ENCODE data around the gene PIMREG. TPM values are rescaled to one million over a fixed set of nuclear protein-coding genes. Genes with fewer than 3 reads are reported as not detected.
"Not testable (repeated sequence)": the region's sequence is repeated elsewhere in the genome, so short reads cannot be mapped to it uniquely, and the experiment has no call there.

PIMREG gene
- total and polyA plus RNA-seq, 2 experiments from 2014 or later, result 3.9 to 11.8 TPM

DNA sequence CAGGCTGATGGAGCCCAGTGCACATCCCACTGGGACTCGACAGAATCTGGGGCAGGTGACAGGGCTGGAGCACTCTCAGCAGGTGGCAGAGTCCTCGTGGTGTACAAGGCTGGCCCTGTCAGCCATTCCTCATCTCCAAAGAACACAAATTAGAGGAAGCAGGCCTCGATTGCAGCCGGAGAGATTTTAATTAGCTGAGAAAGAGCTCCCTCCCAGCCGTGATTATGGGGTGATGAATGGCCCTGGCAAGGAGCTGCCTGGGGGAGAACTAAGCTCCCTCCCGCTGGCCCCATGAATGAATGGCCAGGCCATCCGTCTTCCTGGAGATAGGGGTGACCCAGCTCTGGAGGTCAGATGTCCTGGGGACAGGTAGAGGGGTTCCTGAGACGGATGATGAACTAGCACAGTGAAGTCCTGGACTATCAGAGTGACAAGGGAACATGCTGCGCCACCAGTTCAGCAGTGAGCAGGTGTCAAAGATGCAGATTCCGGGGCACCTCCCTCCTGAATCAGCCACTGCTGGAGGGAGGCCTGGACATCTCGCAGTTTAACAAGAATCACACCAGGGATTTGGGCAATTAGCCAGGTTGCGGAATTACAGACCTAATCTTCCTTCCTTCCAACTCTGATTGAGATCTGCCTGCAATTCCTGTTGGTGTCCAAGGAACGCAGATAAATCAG is 35.5 kb downstream of the PIMREG start:
- Histone ChIP-seq H3K4me1 (ENCODE audit: insufficient read depth) (no peaks in the 10 kb centered on the region), H3K9me3 (ENCODE audit: low read depth) (no peaks in the 10 kb centered on the region), H2AFZ (no peak overlapping the region), H3K4me3 (no peak overlapping the region), H3K4me2 (no peak overlapping the region), H3K9me2 (replicated peaks; ENCODE audit: insufficient read depth) (no peaks in the 10 kb centered on the region), H3K27ac (no peak overlapping the region), H3K36me3 (replicated peaks; ENCODE audit: insufficient read depth, low read depth) (no peaks in the 10 kb centered on the region), H3K79me2 (no peaks in the 10 kb centered on the region), H3K27me3 (peaks cover 3% of the 10 kb centered on the region), H4K20me1 (ENCODE audit: insufficient read depth, poor library complexity, severe bottlenecking) (no peaks in the 10 kb centered on the region)
- DNase-seq (ENCODE audit: low spot score), result no peak
- TF ChIP-seq CTCF (IDR thresholded peaks at IDR 0.05; ENCODE audit: poor library complexity), result no peak
- no peak for TF ChIP-seq EZH2phosphoT487 (IDR thresholded peaks at IDR 0.05; ENCODE audit: low read depth, severe bottlenecking, unreplicated experiment)
- TF ChIP-seq EZH2 (IDR thresholded peaks at IDR 0.05; ENCODE audit: borderline replicate concordance), result no peak
- 63% methylated on average over 13 of the region's 13 CpGs for WGBS (ENCODE audit: low lambda C conversion rate, missing lambda C conversion rate)

- H3K9me2 ChIP-seq (replicated peaks; ENCODE audit: insufficient read depth), result no peaks in the 10 kb centered on the region
- no peaks in the 10 kb centered on the region for H3K36me3 ChIP-seq (replicated peaks; ENCODE audit: insufficient read depth, low read depth)
- no peaks in the 10 kb centered on the region for H3K79me2 ChIP-seq
- no peaks in the 10 kb centered on the region for H3K9me3 ChIP-seq (ENCODE audit: low read depth)
- no peaks in the 10 kb centered on the region for H3K4me1 ChIP-seq (ENCODE audit: insufficient read depth)
- TF ChIP-seq EZH2phosphoT487 (IDR thresholded peaks at IDR 0.05; ENCODE audit: low read depth, severe bottlenecking, unreplicated experiment) (no peak), CTCF (IDR thresholded peaks at IDR 0.05; ENCODE audit: poor library complexity) (no peak), EZH2 (IDR thresholded peaks at IDR 0.05; ENCODE audit: borderline replicate concordance) (no peak)
- WGBS (ENCODE audit: low lambda C conversion rate, missing lambda C conversion rate), result 47% methylated on average over 9 of the region's 9 CpGs
- no peak overlapping the region for H3K4me3 ChIP-seq
- peaks cover 3% of the 10 kb centered on the region for H3K27me3 ChIP-seq
- no peaks in the 10 kb centered on the region for H4K20me1 ChIP-seq (ENCODE audit: insufficient read depth, poor library complexity, severe bottlenecking)
- H3K27ac ChIP-seq, result no peak overlapping the region
- H2AFZ ChIP-seq, result no peak overlapping the region
- DNase-seq (ENCODE audit: low spot score), result no peak
- H3K4me2 ChIP-seq, result no peak overlapping the region
Measured at GRCh38 chr17:6480303-6480675, 36.0 kb downstream of the PIMREG start.

GRCh38 chr17:6482105-6482455 is 37.8 kb downstream of the PIMREG start:
- Histone ChIP-seq H3K4me1 (ENCODE audit: insufficient read depth) (no peaks in the 10 kb centered on the region), H4K20me1 (ENCODE audit: insufficient read depth, poor library complexity, severe bottlenecking) (no peaks in the 10 kb centered on the region), H3K4me3 (no peak overlapping the region), H3K36me3 (replicated peaks; ENCODE audit: insufficient read depth, low read depth) (no peaks in the 10 kb centered on the region), H3K4me2 (no peak overlapping the region), H3K9me3 (ENCODE audit: low read depth) (no peaks in the 10 kb centered on the region), H3K27me3 (peaks cover 3% of the 10 kb centered on the region), H3K27ac (no peak overlapping the region), H2AFZ (no peak overlapping the region), H3K9me2 (replicated peaks; ENCODE audit: insufficient read depth) (no peaks in the 10 kb centered on the region), H3K79me2 (no peaks in the 10 kb centered on the region)
- no peak for DNase-seq (ENCODE audit: low spot score)
- TF ChIP-seq EZH2phosphoT487 (IDR thresholded peaks at IDR 0.05; ENCODE audit: low read depth, severe bottlenecking, unreplicated experiment) (no peak), EZH2 (IDR thresholded peaks at IDR 0.05; ENCODE audit: borderline replicate concordance) (no peak), CTCF (IDR thresholded peaks at IDR 0.05; ENCODE audit: poor library complexity) (no peak)
- WGBS (ENCODE audit: low lambda C conversion rate, missing lambda C conversion rate), result 82% methylated on average over 6 of the region's 6 CpGs

DNA sequence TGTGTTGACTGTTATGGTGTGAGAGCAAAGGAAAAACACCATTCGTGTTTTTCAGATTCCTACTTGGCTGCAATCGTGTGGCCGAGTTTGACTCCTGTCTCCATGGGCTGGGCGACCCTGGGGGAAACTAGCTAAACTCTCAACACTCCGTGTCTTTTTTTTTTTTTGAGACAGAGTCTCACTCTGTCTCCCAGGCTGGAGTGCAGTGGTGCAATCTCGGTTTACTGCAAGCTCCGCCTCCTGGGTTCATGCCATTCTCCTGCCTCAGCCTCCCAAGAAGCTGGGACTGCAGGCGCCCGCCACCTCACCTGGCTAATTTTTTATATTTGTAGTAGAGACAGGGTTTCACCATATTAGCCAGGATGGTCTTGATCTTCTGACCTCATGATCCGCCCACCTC is 38.5 kb downstream of the PIMREG start:
- not testable (repeated sequence) for H3K4me3 ChIP-seq; DNase-seq (ENCODE audit: low spot score); H3K4me1 ChIP-seq (ENCODE audit: insufficient read depth); H3K36me3 ChIP-seq (replicated peaks; ENCODE audit: insufficient read depth, low read depth); H3K4me2 ChIP-seq; H3K9me3 ChIP-seq (ENCODE audit: low read depth); H3K27ac ChIP-seq; H3K9me2 ChIP-seq (replicated peaks; ENCODE audit: insufficient read depth); H3K27me3 ChIP-seq; H3K79me2 ChIP-seq; H4K20me1 ChIP-seq (ENCODE audit: insufficient read depth, poor library complexity, severe bottlenecking); H2AFZ ChIP-seq
- 82% methylated on average over 10 of the region's 10 CpGs for WGBS (ENCODE audit: low lambda C conversion rate, missing lambda C conversion rate)

Measured in hepatocyte (in vitro differentiated cells).